Measurements from ENCODE around the gene ZFY.
"Not testable (repeated sequence)": the region's sequence is repeated elsewhere in the genome, so short reads cannot be mapped to it uniquely, and the experiment has no call there.

The ZFY gene

GRCh38 chrY:2972708-2973107 lies 37.5 kb downstream of the ZFY start:
- intact Hi-C loops (cut with DNase I): no loop called here
- DNase-seq: no peak

GRCh38 chrY:2973110-2973751 lies 38.0 kb downstream of the ZFY start:
- intact Hi-C loops (cut with DNase I): no loop called here
- no peak for DNase-seq

GRCh38 chrY:2979283-2979682 lies 44.1 kb downstream of the ZFY start:
- intact Hi-C loops (cut with DNase I): no loop called here
- no peak for DNase-seq

GRCh38 chrY:2984491-2984890 lies 49.3 kb downstream of the ZFY start:
- intact Hi-C loops (cut with DNase I): no loop called here
- DNase-seq: no peak

- DNase-seq; intact Hi-C loops (cut with DNase I): not testable (repeated sequence)
Observed at GRCh38 chrY:2987178-2987577, 52.0 kb downstream of the ZFY start.

- DNase-seq; intact Hi-C loops (cut with DNase I): not testable (repeated sequence)
Observed at GRCh38 chrY:2997369-2997768, 62.2 kb downstream of the ZFY start.

- intact Hi-C loops (cut with DNase I): no loop called here
Observed at GRCh38 chrY:3002190-3002589, 67.0 kb downstream of the ZFY start.

GRCh38 chrY:3002680-3003515 lies 67.7 kb downstream of the ZFY start:
- peak in 1 of 10 donors; percentile 7 for DNase-seq

More at GRCh38 chrY:3002190-3002589, 67.0 kb downstream of the ZFY start:
- DNase-seq: no peak

GRCh38 chrY:3003516-3003830 lies 68.3 kb downstream of the ZFY start:
- no peak for DNase-seq
- intact Hi-C loops (cut with DNase I): no loop called here

More at GRCh38 chrY:3002680-3003515, 67.7 kb downstream of the ZFY start:
- intact Hi-C loops (cut with DNase I): no loop called here

- intact Hi-C loops (cut with DNase I): no loop called here
- DNase-seq: no peak
Observed at GRCh38 chrY:3003846-3004245, 68.7 kb downstream of the ZFY start.

- DNase-seq; intact Hi-C loops (cut with DNase I): not testable (repeated sequence)
Observed at GRCh38 chrY:3006031-3006430, 70.8 kb downstream of the ZFY start.

GRCh38 chrY:3007967-3008366 lies 72.8 kb downstream of the ZFY start:
- DNase-seq: no peak
- intact Hi-C loops (cut with DNase I): no loop called here

GRCh38 chrY:3012226-3012625 lies 77.0 kb downstream of the ZFY start:
- intact Hi-C loops (cut with DNase I): no loop called here
- no peak for DNase-seq

- intact Hi-C loops (cut with DNase I): no loop called here
- no peak for DNase-seq
Observed at GRCh38 chrY:3016594-3016993, 81.4 kb downstream of the ZFY start.

- intact Hi-C loops (cut with DNase I): no loop called here
- no peak for DNase-seq
Observed at GRCh38 chrY:3018546-3018945, 83.4 kb downstream of the ZFY start.

GRCh38 chrY:3019584-3019983 lies 84.4 kb downstream of the ZFY start:
- intact Hi-C loops (cut with DNase I): no loop called here
- DNase-seq: no peak

- no peak for DNase-seq
- intact Hi-C loops (cut with DNase I): no loop called here
Observed at GRCh38 chrY:3021176-3021575, 86.0 kb downstream of the ZFY start.

GRCh38 chrY:3023606-3024005 lies 88.4 kb downstream of the ZFY start:
- intact Hi-C loops (cut with DNase I): no loop called here
- no peak for DNase-seq

- intact Hi-C loops (cut with DNase I): no loop called here
Observed at GRCh38 chrY:3025357-3025756, 90.2 kb downstream of the ZFY start.

More at GRCh38 chrY:3025357-3025756, 90.2 kb downstream of the ZFY start:
- DNase-seq: no peak
